Suppressor macrophage treated with lipopolysaccharide for 1 hour (primary cell): ENCODE data around the gene TSPAN11.
"Not testable (repeated sequence)": the region's sequence is repeated elsewhere in the genome, so short reads cannot be mapped to it uniquely, and the experiment has no call there.

Source experiments
- DNase-seq, 3 donors: peaks; one replicate each; pipeline ENCODE4 v3.0.0-alpha.2; 2020 to 2022

Gene TSPAN11

DNA sequence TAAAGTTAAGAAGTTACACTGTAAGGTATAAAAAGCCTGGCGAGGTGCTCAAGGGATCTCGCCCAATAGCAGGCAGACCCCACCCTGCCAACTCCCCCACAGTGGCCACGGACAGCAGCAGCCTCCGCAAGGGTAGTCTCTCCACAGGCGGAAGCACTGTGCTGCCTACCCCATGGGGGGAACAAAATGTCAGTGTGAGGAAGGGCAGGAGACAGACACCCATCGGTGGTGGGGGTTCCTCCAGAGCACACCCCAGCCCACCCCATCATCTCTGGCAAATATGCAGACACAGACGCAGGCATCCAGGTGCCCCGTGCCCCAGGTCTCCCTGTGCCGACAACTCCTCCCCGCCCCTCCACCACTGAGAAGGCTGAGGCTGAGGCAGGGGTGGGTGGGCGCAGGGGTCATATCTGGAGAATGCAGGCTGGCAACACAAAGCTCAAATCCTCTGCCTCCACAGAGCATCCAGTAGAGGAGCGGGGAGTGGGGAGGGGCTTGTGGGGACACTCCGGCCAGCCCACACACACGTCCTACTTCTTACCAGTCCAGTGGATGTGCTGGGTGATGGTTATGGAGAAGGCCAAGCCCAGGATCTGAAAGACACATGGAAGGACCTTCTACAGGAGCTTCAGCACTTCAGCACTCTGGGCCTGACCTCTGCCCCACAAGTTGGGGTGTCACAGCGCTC is 78.9 kb downstream of the TSPAN11 start:
- DNase-seq = no peak

DNA sequence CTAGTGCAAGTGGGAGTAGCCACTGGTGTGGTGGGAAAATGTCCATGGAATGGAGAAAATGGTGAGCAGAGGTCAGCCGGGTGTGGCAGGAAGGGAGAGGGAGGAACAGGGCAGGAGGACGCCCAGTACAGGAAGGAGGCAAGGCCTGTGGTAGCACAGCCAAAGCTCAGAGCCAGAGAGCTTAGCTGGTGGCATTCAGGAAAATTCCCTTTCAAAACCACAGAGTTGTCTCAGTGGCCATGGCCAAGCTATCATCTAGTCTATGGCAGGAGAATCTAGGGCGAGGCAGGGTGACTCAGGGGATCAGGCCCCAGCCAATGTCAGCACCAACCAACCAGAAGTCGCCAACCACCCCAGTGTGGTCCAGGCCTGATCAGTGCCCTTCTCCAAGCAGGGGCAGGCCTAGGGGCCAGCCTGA is 79.4 kb downstream of the TSPAN11 start:
- peak in 2 of 3 donors; percentile 21 to 29 for DNase-seq

DNA sequence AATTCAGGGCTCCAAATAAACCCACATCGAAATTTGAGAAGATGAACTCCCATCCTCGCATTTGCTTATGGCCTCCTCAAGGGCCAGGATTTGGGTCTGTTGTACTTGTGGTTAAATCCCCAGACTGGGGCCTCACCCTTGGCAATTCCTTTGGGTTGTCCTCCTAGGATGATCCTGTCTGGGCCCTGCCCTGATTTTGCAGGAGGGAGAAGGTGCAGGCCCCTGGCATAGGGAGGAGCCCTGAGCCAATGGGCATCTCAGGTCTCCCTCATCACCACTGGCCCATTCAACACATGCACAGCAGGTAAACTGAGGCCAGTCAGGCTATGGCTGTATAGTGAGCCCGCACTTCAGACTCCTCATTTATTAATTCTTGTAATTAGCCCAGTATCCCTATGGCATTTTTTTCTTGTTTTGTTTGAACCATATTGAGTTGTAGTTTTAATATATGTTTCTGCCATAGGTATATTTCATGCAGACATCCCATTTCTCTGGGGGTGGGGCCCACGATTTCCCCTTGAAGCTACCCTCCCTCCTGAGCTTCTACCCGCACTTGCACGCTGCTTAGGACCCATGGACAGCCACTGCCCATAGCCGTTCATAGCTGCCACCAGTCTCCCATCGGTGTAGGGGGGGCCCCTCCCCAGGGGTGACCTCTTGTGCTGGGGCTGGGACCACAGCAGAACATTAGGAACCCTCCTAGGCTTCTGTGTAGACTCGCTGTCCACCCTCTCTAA is 80.0 kb downstream of the TSPAN11 start:
- DNase-seq = no peak

DNA sequence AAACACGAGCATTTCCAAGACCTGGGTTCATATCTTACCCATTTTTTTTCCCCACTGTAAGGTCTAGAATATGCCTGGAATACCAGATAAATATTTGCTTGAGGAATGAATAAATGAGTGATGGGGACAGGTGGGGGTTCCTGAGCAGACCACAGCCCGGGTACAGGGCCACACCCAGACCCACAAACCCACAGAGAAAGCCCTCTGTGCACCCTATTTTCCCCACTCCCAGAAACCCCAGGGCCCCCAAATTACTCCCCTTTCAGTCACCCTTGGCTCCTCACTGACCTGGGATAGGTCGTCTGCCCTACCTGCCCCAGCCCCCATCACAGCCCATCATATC is 80.6 kb downstream of the TSPAN11 start:
- DNase-seq = no peak

DNA sequence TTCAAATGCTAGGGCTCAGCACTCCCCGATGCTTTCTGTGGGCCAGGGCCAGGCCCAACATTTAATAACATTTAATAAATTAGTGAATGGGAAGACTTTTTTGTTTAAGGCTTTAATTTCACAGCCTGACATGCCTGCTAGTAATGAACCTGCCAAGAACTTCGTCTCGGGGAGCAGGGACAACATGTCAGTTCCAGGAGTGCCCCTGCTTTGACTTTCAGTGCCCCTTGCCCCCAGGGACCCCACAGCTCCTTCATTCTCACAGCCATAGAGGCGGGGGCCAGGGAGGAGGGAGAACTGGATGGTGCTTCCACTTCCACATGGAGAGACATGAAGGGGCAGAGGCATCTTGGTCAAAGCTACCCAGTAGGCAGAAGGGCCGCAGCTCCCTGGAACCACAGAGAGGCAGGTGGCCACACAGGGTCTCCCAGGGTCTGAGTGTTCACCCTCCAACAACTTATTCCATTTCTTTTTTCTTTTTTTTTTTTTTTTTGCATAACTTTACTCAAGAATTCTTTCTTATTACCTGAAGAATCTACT is 81.2 kb downstream of the TSPAN11 start:
- DNase-seq = no peak

DNA sequence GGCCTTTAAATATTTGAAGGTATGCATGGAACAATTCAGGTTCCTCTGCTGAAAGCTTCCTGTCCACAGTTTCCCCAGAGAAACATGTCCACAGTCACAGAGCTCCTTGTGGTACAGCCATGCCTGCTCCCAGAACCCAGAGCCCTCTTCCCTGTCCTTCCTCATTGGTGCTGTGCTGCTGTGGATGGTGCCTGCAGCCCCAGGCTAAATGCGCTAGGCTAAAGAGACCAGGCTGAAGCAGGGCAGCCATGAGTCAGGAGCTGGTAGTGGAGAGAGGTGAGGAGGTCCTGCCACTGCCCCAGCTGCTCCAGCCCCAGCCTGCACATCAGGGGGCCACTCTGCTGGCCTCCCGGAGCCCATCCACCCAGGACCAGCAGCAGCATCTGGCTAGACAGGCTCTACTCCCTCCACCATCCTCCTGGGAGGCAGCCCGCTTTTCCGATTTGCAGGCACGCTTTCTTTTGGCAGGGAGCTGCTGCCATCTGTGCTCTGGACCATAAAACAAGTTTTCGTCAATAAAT is 81.8 kb downstream of the TSPAN11 start:
- no peak for DNase-seq

DNA sequence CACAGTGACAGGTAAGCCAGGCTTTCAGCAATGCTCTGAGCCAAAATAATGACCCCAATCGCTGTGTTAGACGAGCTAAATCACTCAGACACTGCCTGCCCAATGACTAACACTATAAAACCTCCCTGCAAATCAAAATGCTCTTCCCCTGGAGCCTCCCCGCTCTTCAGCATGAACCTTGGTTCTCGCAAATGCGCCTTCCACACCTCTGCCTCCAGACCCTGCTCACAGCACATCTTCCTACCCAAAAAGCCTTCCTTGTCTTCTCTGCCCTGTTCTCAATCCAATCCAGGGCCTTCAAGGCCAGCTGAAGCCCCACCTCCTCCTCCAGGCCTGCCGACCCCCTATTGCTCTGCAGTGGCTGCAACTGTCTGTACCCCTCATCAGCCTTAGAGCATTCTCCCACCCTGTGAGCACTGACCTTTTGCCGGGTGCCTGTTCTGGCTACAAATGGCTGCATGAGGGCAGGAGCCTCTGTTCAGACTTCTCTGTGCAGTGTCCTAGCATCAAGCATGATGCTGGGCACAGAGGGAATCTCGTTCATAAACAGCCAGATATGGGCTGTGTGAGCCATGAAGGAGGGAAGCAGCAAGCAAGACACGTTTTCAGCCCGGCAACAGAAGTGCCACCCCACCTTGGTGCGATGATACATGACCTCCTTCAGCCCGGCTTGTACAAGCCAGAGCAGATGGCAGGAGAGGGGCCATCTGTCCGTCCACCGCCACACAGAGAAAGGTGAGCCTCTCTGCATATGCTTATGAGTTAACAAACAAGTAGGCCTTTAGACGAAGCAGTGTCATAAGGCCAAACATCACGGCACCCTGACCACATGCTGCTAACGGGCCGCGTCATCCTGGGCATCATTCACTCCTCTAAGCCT is 82.7 kb downstream of the TSPAN11 start:
- DNase-seq = no peak

DNA sequence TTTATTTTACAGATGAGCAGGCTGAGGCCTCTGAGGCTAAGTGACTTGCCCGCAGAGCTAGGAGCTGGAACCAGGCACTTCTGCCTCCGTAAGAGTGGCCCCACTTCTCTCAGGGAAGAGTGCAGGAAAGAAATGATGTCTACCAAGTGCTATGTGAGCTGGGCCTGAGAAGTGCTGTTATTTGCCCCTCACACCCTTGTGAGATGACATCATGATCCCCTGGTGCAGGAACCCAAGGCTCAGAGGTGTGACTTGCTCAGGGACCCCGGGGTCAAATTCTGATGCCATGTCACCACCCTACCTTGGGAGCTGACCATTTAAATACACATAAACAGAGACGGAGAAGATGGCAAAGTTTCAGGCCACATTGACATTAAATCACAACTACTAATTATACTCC is 83.4 kb downstream of the TSPAN11 start:
- DNase-seq = no peak

DNA sequence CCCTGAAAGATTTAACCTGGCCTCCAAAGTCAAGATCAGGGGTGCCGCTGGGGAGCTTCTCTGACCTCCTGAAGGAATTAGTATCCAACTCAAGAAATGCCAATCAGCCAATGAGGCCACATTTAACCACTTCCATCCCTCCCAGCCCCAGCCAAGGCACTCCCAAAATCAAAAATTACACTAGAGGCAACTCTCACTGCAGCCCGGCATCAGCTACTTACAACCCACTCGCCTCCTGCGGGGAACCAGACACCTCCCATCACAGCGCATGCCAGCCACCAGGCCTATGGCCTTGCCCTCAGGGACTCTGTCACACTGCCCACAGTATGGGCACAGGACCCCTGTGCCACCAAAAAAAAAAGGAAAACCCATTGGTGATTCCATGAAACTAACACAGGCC is 84.8 kb downstream of the TSPAN11 start:
- no peak for DNase-seq

DNA sequence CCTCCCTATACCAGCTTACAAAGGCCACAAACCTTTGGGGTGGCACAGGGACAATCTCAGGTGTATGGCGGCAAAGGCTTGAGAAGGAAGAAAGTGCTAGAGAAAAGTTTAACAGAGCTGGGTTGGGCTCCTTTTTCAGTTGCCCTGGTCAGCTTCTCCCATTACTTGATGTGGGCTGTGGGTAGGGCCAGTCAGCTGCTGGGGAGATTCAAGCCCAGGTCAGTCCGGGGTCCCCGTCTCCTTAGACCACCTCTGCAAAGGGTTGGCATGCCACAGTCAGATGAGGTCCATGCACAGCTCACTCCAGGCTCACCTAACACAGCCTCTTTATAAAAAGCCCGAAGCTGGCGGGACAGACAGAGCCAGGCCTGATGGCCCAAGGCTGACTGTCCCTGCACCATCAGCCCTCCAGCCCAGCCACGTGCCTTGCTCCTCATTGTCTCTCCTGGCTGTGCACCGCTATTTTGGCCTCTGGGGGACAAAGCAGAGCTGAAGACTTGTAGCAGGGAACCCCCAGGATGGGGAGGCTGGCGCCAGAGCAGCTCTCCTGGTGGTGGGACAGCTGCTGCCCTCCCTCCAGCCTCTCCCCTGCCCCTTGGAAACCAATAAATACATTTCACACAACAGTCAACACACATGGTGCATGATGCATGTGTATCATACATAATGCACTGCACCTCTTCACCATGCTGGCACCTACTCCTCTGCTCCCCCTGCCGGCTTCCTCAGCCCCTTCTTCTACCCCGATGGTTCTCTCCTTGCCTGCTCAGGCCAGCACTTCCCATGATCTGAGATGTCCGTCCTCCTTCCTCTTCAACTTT is 85.4 kb downstream of the TSPAN11 start:
- no peak for DNase-seq

DNA sequence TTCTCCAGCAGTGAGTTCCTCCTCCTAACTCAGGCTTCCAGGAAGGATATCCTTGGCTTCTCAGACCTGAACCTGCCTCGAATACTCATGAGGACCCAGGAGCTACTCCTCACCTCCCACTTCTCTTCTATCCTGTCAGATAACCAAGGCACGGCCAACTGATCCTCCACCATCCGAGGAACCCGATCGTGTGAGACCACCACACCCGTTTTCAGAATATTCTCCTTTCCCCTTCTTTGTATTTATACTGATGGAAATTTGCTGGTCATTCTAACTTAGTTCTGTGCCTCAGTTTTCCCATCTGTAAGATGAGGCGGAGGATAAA is 86.0 kb downstream of the TSPAN11 start:
- DNase-seq = not testable (repeated sequence)

DNA sequence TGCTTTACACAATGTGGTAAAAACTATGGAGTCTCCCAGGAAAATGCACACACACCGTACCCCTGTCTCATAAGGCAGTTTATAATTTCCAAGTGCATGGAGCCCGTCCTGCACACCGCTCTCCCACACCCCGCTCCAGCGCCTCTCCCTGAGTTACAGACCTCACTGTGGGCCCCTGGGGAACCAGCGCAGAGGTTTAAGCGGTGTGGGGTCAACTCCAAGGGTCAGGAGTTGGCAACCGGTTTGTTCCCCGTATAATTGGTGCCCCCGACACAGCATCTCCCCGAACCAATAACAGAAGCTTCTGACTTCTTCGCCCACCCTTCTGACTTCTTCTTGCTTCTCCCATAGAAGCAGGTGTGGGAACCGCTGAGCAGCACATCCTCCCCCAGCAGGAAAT is 88.7 kb downstream of the TSPAN11 start:
- no peak for DNase-seq

DNA sequence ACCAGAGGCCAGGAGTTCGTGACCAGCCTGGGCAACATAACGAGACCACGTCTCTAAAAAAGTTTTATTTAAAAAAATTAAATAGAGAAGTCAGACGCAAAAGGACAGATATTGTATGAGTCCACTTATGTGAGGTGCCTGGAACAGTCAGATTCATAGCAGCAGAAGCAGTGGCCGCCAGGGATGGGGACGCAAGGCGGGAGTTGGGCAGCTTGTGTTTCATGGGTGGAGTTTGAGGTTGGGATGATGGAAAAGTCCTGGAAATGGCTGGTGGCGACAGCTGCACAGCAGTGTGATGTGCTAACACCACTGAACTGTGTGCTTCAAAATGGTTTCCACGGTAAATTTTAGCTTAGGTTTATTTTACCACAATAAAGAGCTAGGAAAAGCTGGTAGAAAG is 89.5 kb downstream of the TSPAN11 start:
- no peak for DNase-seq

DNA sequence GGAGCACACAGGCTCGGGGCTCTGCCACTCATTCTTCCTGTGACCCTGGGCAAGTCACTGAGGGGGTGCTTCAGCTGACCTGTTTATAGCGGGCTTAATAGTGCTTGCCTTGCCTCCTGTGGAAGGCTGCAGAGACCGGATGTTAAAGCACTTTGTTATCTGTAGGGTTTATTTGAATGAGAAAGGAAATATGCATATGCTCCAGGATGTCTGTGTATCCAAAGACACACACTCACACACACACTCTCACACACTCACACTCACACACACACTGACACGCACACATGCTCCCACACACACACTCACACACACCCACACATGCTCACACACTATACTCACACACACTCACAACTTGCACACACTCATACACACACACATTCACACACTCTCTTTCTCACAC is 91.0 kb downstream of the TSPAN11 start:
- no peak for DNase-seq

DNA sequence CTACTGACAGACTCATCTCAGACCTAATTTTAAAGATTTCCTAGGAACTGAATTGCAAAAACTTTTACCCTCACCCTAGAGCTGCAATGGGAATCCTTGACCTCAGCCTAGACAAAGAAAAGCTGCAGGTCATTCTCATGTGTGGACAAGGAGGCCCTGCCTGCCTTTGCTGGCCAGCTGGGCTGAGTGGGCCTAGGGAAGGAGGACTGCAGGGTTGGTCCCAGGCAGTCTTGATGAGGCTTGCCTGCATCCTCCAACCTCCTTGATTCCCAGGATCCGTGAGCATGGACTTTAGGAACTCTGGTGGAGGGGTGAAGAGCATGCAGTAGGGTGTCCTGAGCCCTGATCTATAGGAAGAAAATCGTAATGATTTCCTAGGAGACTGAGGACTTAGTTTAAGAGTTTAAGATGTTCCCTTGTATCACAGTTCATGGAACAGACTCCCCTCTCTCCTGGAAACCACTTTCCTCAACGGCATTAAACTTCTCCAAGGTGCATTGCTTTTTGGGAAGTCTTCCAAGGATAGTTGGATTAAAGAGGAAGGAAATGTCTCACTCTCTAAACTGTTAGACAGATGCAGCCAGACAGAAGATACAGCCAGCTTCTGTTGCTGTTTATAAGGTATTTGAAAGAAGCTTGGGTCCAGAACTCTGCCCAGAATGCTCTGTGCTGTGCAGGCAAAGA is 91.7 kb downstream of the TSPAN11 start:
- DNase-seq = no peak

DNA sequence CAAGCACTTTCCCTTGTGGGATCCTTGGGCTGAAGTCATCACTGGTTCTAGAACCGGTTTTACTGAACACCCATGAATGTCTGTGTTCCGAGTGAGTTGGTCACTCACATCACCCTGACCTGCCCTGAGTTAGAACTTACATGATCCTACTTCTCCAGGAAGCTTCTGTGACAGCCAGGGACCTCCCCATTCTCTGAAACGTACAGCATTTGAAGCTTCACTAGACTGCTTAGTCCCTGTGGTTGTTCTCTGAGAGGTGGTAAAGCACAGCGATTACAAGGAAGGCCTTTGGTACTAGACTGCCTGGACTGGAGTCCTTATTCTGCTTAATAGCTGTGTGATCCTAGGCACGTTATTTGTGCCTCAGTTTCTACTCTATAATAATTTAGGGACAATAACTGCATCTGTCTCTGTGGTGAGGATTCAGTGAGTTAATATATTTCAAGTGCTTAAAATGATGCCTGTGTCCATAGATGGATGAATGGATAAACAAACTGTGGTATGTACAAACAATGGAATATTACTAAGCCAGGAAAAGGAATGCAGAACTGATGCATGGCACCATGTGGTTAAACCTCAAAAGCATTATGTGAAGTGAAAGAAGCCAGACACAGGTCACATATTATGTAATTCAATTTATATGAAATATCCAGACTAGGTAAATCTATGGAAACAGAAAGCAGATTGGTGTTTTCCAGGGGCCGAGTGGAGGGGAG is 92.4 kb downstream of the TSPAN11 start:
- no peak for DNase-seq

DNA sequence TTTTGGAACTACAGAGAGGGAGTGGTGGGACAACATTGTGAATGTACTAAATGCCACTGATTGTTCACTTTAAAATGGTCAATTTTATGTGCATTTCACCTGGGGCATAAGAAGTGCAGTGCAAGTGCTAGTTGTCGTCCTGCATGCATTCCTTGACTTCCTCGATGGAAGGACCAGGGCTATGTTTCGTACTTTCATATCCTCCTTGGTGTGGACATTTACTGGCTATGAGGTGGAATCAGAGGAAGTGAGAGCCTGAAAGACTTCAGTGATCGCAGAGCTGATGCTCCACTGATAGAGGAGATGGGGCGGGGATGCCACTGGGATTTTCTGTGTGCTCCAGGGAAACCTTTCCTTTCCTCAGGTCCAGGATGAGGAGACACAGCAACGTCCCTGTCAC is 93.0 kb downstream of the TSPAN11 start:
- no peak for DNase-seq

DNA sequence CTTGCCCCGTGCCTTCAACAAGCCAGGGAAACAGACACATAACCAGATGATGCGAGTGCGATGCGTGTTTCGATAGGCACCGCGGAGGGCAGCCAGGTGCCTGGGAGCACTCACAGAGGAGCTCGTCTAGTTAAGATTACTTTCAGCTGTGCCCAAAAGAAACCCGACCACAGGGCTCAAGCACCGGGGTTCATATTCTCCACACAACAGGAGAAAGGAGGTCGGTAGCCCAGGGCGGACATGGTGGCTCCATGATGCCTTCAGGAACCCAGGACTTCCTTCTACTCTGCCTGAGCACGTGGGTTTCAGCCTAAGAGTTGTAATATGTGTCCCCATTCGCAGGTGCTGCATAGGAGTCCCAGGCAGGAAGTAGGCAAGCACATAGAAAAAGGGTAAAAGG is 93.4 kb downstream of the TSPAN11 start:
- no peak for DNase-seq

DNA sequence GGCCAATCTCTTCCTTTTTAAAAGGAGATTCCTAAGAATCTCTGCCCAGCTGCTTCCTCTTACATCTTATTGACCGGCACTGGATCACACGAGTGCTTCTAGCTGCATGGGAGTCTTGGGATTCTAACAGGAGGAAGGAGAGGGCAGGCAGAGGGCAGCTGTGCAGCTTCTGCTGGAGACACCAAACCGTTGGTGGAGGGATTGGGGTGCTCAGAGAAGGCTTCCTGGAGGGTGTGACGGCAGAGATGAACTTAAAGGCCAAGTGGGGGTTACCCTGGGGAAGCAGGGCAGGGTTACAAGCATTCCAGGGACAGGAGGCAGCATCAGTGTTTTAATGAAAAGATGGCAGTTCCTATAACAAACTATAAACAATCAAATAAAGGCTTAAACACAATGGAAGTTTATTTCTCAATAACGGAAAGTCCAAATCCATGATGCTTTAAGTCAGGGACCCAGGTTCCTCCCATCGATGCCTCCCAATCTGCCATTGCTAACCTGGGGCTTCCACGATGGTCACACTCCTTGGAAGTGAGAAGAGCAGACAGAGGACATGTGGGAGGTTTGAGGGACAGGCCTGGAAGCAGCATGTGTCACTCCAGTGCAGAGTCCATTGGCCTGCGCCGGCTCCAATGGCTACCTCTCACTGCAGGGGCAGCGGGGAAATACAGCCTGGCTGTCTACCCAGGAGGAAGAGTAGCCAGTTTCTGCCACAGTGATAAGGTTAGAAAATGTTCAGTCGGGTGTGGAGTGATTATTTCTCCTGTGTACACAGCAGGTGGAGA is 94.0 kb downstream of the TSPAN11 start:
- no peak for DNase-seq

DNA sequence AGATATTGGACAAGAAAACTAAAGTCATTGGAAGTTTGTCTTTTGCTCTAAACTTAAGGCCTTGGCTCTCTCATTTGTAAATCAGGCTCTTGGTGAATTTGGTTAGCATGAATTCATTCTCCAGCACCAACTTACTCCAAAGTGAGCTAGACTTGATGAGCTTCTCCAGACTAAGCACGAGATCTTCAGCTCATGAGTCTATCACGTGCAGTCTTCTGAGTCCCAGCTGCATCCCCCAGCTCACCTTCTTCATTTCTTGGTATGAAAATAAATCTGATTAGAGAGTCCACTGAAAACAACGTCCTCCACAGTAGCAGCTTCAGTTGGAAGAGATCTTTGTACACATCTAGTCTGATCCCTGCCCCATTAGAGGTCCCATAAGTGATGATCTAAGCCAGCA is 94.6 kb downstream of the TSPAN11 start:
- DNase-seq = no peak
